HG02970 (cell line): Measurements from ENCODE around the gene PCED1A.
A peak's percentile ranks its signal among the peaks of the same experiment; 100 is the strongest.

Experiments used
- ATAC-seq: cut with Tn5 transposase; IDR thresholded peaks from one replicate; pipeline ENCODE4 v1.9.1; 2021; ENCODE audit warnings: mild to moderate bottlenecking, moderate library complexity, moderate number of reproducible peaks; ENCODE audit not compliant: unreplicated experiment, low FRiP score

PCED1A gene

DNA sequence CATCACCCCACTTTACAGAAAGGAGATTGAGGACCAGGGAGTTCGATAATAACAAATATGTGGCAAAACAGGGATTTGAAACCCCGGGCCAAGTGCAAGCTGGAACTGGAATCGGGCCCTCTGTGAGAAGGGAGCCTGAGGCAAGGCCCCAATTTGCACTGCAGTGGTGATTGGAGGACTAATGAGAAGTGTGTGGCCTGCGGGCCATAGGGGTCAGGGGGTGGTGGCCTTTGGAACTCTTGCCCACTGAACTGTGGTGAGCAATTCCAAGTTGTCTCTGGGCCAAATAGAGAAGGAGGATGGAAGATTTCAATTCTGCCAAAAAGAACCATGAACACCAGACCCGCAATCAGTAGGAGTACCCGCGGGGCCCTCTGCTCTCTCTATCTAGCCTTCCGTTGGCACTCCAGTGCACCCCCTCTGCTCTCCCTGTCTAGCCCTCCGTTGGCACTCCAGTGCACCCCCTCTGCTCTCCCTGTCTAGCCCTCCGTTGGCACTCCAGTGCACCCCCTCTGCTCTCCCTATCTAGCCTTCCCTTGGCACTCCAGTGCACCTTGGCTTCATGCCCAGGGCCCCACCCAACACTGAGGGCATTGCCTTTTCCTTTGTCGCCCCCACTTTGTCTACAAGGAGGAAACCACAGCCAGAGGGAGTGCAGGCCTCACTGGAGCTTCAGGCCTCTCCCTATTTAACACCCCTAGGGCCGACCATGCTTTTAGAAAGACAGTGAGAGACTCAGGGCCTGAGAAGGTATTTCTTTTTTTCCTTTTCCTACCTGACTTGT is 26.8 kb upstream of the PCED1A start:
- ATAC-seq = no peak

- ATAC-seq = no peak
Observed at GRCh38 chr20:2866236-2866635, 25.8 kb upstream of the PCED1A start.

GRCh38 chr20:2865630-2866029 is 25.2 kb upstream of the PCED1A start:
- no peak for ATAC-seq

DNA sequence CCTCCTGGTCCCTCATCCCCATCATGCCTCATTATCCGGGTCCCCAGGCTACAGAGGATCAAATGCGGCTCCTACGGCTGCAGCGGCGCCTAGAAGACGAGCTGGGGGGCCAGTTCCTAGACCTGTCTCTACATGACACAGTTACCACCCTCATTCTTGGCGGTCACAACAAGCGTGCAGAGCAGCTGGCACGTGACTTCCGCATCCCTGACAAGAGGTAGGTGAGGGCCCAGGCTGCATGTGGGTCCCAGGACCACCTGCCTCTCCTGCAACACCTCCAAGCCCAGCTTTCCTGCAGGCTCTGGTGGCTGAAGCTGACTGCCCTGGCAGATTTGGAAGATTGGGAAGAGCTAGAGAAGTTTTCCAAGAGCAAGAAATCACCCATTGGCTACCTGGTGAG is 24.6 kb upstream of the PCED1A start:
- no peak for ATAC-seq

GRCh38 chr20:2864626-2865025 is 24.2 kb upstream of the PCED1A start:
- no peak for ATAC-seq

GRCh38 chr20:2859330-2860121 is 19.1 kb upstream of the PCED1A start:
- no peak for ATAC-seq

DNA sequence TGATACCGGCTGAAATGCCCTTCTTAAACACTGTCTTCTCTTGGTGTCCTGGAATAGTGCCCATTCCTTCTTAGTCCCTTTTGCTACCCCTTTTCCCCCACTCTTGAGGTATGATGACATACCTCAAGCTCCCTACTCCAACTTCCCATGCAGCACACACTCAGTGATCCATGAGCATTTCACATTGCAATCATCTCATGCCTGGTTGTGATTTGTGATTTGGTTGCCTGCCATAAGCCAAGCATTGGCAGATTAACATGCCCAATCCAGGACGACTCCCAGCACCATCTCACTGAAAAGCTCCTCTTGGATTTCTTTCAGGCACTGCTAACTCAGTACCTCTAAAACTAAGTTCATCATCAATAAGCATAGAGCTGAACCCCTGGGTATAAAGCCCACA is 18.1 kb upstream of the PCED1A start:
- ATAC-seq = no peak

GRCh38 chr20:2851086-2851485 is 10.6 kb upstream of the PCED1A start:
- no peak for ATAC-seq

DNA sequence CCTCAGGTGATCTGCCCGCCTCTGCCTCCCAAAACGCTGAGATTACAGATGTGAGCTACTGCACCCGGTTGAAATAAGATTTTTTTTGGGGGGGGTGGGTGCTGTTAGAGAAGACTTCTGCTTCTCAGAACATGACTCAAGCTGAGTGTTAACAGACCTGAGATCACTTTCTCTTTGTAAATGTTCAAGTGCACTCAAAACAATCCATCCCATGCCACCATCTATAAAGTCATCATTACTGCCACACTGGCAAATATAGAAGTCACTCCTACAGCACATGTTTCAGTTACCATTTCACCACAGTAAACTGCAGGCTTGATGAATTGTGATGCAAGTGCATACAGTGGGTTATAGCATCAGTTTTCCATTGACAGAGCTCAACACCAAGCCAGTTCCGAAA is 9.1 kb upstream of the PCED1A start:
- ATAC-seq = no peak

- no peak for ATAC-seq
Observed at GRCh38 chr20:2847802-2848201, 7.3 kb upstream of the PCED1A start.

GRCh38 chr20:2846698-2847097 is 6.2 kb upstream of the PCED1A start:
- ATAC-seq = no peak

DNA sequence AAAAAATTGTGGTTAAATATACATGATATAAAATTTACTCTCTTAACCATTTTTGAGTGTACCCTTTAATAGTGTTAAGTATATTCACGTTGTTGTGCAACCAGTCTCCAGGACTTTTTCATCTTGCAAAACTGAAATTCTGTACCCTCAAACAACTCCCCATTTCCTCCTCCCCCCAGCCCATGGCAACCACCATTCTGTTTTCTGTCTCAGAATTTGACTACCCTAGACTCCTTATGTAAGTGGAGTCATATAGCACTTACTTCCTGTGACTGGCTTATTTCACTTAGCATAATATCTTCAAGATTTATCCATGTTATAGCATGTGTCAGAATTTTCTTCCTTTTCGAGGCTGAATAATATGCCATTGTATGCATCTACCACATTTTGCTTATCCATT is 5.2 kb upstream of the PCED1A start:
- no peak for ATAC-seq

DNA sequence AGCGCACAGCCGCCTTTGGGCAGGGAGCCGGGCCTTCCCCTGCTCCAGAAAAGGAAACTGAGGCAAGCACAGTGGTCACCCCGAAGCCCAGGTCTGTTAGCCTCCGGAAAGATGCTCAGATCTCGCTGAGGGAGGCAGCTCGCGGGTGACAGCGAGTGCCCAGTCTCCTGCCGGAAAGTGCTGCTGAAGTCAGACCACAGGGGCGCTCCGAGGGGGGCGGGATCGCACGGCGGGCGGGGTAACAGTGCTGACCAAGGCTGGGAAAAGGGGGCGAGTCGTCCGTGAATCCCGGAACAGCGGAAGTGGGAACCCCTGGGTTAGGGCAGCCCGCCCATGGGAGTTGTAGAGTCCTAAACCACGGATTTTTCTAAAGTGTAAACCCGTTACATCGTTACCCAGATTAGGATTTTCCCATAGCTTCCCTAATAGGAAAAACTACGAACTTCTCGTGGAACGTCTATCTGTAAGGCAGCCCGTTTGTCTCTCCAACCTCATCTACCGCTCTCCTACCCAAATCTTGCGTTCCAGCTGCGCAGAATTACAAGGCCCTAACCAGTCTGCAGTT is 594 bp upstream of the PCED1A start:
- peak; percentile 28 for ATAC-seq

DNA sequence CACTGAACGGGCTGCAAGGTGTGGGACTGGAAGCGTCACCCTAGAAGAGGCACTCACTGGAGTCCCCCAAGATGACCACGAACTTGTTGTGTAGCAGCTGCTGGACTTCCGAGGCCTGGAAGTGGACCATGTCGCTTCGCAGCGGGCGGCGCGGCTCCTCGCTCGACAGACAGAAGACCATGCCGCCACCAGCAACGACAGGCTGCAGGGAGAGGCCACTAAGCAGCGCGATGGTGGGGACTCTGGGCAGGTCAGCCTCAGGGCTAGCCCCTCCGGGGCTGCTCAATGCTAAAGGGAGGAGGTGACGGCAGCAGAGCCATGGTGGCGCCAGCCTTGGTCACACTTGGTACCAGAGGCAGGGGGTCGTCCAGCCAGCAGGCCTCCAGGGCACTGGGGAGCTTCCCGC is 720 bp downstream of the PCED1A start:
- no peak for ATAC-seq

- ATAC-seq = no peak
Observed at GRCh38 chr20:2838847-2839671, 1.4 kb downstream of the PCED1A start.

- no peak for ATAC-seq
Observed at GRCh38 chr20:2838170-2838797, 2.2 kb downstream of the PCED1A start.

DNA sequence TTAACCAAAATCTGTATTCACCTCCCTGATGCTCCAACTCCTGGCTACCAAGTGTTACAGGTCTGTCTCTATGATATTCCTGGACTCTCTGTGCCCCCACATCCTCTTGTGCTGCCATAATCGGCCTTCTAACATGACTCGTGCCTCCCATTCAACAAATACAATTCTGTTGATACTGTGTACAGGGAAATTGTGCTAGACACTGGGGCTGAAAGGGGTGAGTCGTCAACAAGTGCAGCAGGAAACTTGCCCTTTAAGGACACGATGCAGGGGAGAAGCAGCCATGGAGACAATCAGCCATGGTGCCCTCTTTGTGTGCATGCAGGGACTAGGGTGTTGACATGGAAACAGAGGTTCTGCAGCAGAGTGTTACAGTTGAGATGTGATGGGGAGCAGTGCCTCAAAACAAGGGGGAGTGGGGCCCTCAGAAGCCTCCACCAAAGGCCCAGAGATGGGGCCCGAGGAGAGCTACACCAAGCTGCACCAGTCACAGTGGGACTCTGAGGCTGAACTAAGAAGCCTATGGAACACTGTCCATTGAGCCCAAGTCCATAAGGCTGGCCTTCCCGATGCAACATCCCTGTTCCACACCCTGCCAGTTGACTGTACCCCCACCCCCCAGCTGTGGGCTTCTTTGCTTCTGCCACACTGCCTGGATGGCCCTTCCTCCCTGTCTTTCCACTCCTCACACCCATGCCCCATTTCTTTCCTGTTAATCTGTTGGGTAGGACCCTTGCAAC is 3.1 kb downstream of the PCED1A start:
- no peak for ATAC-seq

- no peak for ATAC-seq
Observed at GRCh38 chr20:2836035-2836434, 4.4 kb downstream of the PCED1A start.

DNA sequence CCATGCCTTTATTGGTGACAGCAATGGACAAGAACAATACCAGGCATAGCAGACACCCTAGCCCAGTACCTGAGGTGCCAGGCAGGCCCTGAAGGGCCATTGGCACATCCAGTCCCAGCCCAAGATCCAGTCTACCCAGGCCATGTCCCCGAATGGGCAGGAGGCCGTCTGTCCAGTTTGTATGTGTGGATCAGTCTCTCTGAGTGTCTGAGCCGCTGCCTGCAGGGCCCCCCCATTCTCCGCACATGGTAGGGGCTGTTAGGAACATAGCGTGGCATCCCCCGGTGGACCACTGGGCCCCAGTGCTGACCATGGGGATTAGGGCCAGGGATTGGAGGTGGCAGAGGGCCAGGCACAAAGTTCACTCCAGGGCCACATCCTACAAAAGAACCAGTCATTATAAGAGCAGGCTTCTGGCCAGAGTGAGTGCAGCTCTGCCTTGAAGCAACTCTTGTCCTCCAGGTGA is 5.1 kb downstream of the PCED1A start:
- ATAC-seq = no peak
